Esophagus muscularis mucosa (tissue), 4 donors: ENCODE data around the gene ARID5A. TPM values are rescaled to one million over a fixed set of nuclear protein-coding genes. Genes with fewer than 3 reads are reported as not detected.

Experiments used
- DNase-seq: peaks from one replicate; pipeline ENCODE4 v3.0.0-alpha.2; 2017; ENCODE audit errors: extremely low spot score
- H3K27ac ChIP-seq, 4 donors: fragments of 200-600 bp; sonication (generic); replicated peaks in 1 of 4; 1 replicate in 3 of 4; 2 replicates in 1 of 4; pipeline ENCODE4 v1.5.1; 2016 to 2019; ENCODE audit warnings: mild to moderate bottlenecking in 1 of 4
- H3K27me3 ChIP-seq, 4 donors: fragments of 200-600 bp; sonication (generic); one replicate each; pipeline versions ENCODE4 v1.5.1 to v1.6.0; 2016 to 2019
- H3K36me3 ChIP-seq, 4 donors: fragments of 200-600 bp; sonication (generic); one replicate each; pipeline ENCODE4 v1.5.1; 2016 to 2019
- H3K4me1 ChIP-seq, 4 donors: fragments of 200-600 bp; sonication (generic); one replicate each; pipeline ENCODE4 v1.5.1; 2016 to 2019
- H3K4me3 ChIP-seq, 4 donors: fragments of 200-600 bp; sonication (generic); 1 replicate in 2 of 4; 2 replicates in 2 of 4; pipeline ENCODE4 v1.5.1; 2016 to 2019; ENCODE audit warnings: mild to moderate bottlenecking in 4 of 4, moderate library complexity in 1 of 4
- H3K9me3 ChIP-seq, 4 donors: fragments of 200-600 bp; sonication (generic); 1 replicate in 3 of 4; 2 replicates in 1 of 4; pipeline ENCODE4 v1.5.1; 2016 to 2019
- CTCF ChIP-seq, 3 experiments: fragments of 200-600 bp in 2 of 3; fragments of 450-650 bp in 1 of 3; sonication (generic) in 2 of 3; IDR thresholded peaks; one replicate each; pipeline ENCODE4 v1.5.1; 2017 to 2019; ENCODE audit warnings: antibody characterized with exemption in 3 of 3, mild to moderate bottlenecking in 2 of 3, moderate library complexity in 1 of 3
- EP300 ChIP-seq: sonication (generic); formaldehyde crosslinking; IDR thresholded peaks from one replicate; pipeline ENCODE4 v1.6.1; 2017; ENCODE audit warnings: antibody characterized with exemption
- POLR2A ChIP-seq: fragments of 450-650 bp; IDR thresholded peaks from one replicate; pipeline ENCODE4 v1.6.1; 2017; ENCODE audit warnings: antibody characterized with exemption, moderate library complexity, mild to moderate bottlenecking, low read depth
- POLR2AphosphoS5 ChIP-seq, 2 donors: sonication (generic); formaldehyde crosslinking; IDR thresholded peaks; one replicate each; pipeline ENCODE4 v1.6.1; 2017; ENCODE audit warnings: antibody characterized with exemption in 2 of 2
- WGBS: methylation state at CpG from one replicate; pipeline ENCODE4 v1.1.5; 2018; 5-methylcytosine and 5-hydroxymethylcytosine counted together
- intact Hi-C: fragments of 100-400 bp; cut with DNase I; formaldehyde crosslinking; loops from one replicate; pipeline ENCODE4 v1.15.1; 2023
- total RNA-seq, 4 donors: library from RNA; depleted of rRNA; stranded (reverse); fragments of >200 nt; gene quantifications; one replicate each; pipeline versions ENCODE4 v1.1.0 to v1.2.1, GENCODE V29; 2016

ARID5A gene
- total RNA-seq, 4 donors from 2014 or later, result 26.2 to 238 (median 70.7) TPM

- Histone ChIP-seq H3K4me3 (no peak overlapping the region), H3K27me3 (no peaks in the 10 kb centered on the region), H3K4me1 (peaks cover 41 to 70% (median 66%) of the 10 kb centered on the region in 4 donors), H3K9me3 (no peaks in the 10 kb centered on the region), H3K36me3 (peaks cover 0 to 34% (median 18%) of the 10 kb centered on the region in 4 donors), H3K27ac (no peak overlapping the region)
- DNase-seq, result no peak
- WGBS, result 89% methylated on average over 5 of the region's 8 CpGs
- intact Hi-C loops, result no loop called here
- TF ChIP-seq EP300 (no peak), CTCF (IDR thresholded peaks at IDR 0.05) (no peak), POLR2AphosphoS5 (IDR thresholded peaks at IDR 0.05) (no peak), POLR2A (no peak)
Observed at GRCh38 chr2:96542357-96542977, 5.9 kb downstream of the ARID5A start.

GRCh38 chr2:96546321-96546720, 9.8 kb downstream of the ARID5A start:
- peaks cover 14 to 51% (median 41%) of the 10 kb centered on the region in 4 donors for H3K4me1 ChIP-seq
- WGBS, result 95% methylated on average over 2 of the region's 5 CpGs
- H3K36me3 ChIP-seq, result peaks cover 24 to 72% (median 54%) of the 10 kb centered on the region in 4 donors

GRCh38 chr2:96546797-96547196, 10.2 kb downstream of the ARID5A start:
- TF ChIP-seq CTCF (IDR thresholded peaks at IDR 0.05) (no peak), POLR2AphosphoS5 (IDR thresholded peaks at IDR 0.05) (no peak), POLR2A (no peak), EP300 (no peak)
- no peak overlapping the region for H3K4me3 ChIP-seq
- DNase-seq, result no peak
- peaks cover 10 to 46% (median 37%) of the 10 kb centered on the region in 4 donors for H3K4me1 ChIP-seq
- H3K36me3 ChIP-seq, result peaks cover 27 to 75% (median 59%) of the 10 kb centered on the region in 4 donors
- no peaks in the 10 kb centered on the region for H3K9me3 ChIP-seq
- intact Hi-C loops, result no loop called here
- H3K27me3 ChIP-seq, result no peaks in the 10 kb centered on the region
- WGBS, result 82% methylated on average over 7 of the region's 8 CpGs
- no peak overlapping the region for H3K27ac ChIP-seq

More at GRCh38 chr2:96546321-96546720, 9.8 kb downstream of the ARID5A start:
- intact Hi-C loops, result no loop called here
- Histone ChIP-seq H3K4me3 (no peak overlapping the region), H3K27me3 (no peaks in the 10 kb centered on the region), H3K27ac (no peak overlapping the region), H3K9me3 (no peaks in the 10 kb centered on the region)
- no peak for TF ChIP-seq POLR2AphosphoS5 (IDR thresholded peaks at IDR 0.05)
- TF ChIP-seq POLR2A, result no peak
- TF ChIP-seq EP300, result no peak
- TF ChIP-seq CTCF (IDR thresholded peaks at IDR 0.05), result no peak
- DNase-seq, result no peak

- WGBS, result 89% methylated on average over 7 of the region's 7 CpGs
- TF ChIP-seq POLR2A, result no peak
- Histone ChIP-seq H3K9me3 (no peaks in the 10 kb centered on the region), H3K4me3 (no peak overlapping the region), H3K4me1 (peaks cover 9 to 42% (median 32%) of the 10 kb centered on the region in 4 donors), H3K36me3 (peaks cover 27 to 76% (median 62%) of the 10 kb centered on the region in 4 donors), H3K27ac (no peak overlapping the region), H3K27me3 (no peaks in the 10 kb centered on the region)
- DNase-seq, result no peak
- intact Hi-C loops, result no loop called here
Observed at GRCh38 chr2:96547203-96547641, 10.7 kb downstream of the ARID5A start.

GRCh38 chr2:96547731-96548171, 11.2 kb downstream of the ARID5A start:
- TF ChIP-seq EP300, result no peak
- intact Hi-C loops, result no loop called here
- H3K4me1 ChIP-seq, result peaks cover 9 to 36% (median 28%) of the 10 kb centered on the region in 4 donors
- 63% methylated on average over 6 of the region's 6 CpGs for WGBS
- no peak for DNase-seq
- H3K9me3 ChIP-seq, result no peaks in the 10 kb centered on the region
- H3K36me3 ChIP-seq, result peaks cover 27 to 76% (median 64%) of the 10 kb centered on the region in 4 donors
- H3K4me3 ChIP-seq, result no peak overlapping the region
- no peak overlapping the region for H3K27ac ChIP-seq
- H3K27me3 ChIP-seq, result no peaks in the 10 kb centered on the region
